RWPE2 (cell line): ENCODE results near the gene SDE2.
"Not testable (repeated sequence)": the region's sequence is repeated elsewhere in the genome, so short reads cannot be mapped to it uniquely, and the experiment has no call there.

ENCODE experiments used
- ATAC-seq: fragments of 200-7000 bp; cut with Tn5 transposase; 3 replicates; pipeline ENCODE4 v1.9.1; 2021; ENCODE audit warnings: low read depth
- DNase-seq: peaks from one replicate; pipeline ENCODE4 v3.0.0-alpha.2; 2020; ENCODE audit warnings: low spot score
- H3K27ac ChIP-seq: fragments of 450-650 bp; 2 replicates; pipeline ENCODE4 v1.5.1; 2017; ENCODE audit warnings: mild to moderate bottlenecking; ENCODE audit not compliant: poor library complexity, severe bottlenecking
- H3K27me3 ChIP-seq: fragments of 250-450 bp; sonication (Bioruptor Pico); 2 replicates; pipeline ENCODE4 v1.5.1; 2021; ENCODE audit warnings: mild to moderate bottlenecking, moderate library complexity; ENCODE audit not compliant: insufficient read depth, poor library complexity, severe bottlenecking
- H3K36me3 ChIP-seq: fragments of 250-450 bp; sonication (Bioruptor Pico); 2 replicates; pipeline ENCODE4 v1.5.1; 2020; ENCODE audit warnings: low read depth, mild to moderate bottlenecking, moderate library complexity
- H3K4me1 ChIP-seq: fragments of 250-450 bp; sonication (Bioruptor Pico); 2 replicates; pipeline ENCODE4 v1.5.1; 2021; ENCODE audit warnings: mild to moderate bottlenecking, moderate library complexity; ENCODE audit not compliant: insufficient read depth, poor library complexity, severe bottlenecking
- H3K4me3 ChIP-seq: fragments of 250-450 bp; sonication (Bioruptor Pico); 2 replicates; pipeline ENCODE4 v1.5.1; 2021; ENCODE audit warnings: mild to moderate bottlenecking, moderate library complexity; ENCODE audit not compliant: severe bottlenecking
- H3K9me3 ChIP-seq: fragments of 250-450 bp; sonication (Bioruptor Pico); 2 replicates; pipeline ENCODE4 v1.5.1; 2021; ENCODE audit warnings: mild to moderate bottlenecking, moderate library complexity; ENCODE audit not compliant: severe bottlenecking
- TF ChIP-seq, protein P1 (sequence below): fragments of 450-650 bp; IDR thresholded peaks from one replicate; pipeline ENCODE4 v1.5.1; 2017; ENCODE audit warnings: mild to moderate bottlenecking, moderate library complexity; ENCODE audit not compliant: poor library complexity, severe bottlenecking

SDE2 gene

DNA sequence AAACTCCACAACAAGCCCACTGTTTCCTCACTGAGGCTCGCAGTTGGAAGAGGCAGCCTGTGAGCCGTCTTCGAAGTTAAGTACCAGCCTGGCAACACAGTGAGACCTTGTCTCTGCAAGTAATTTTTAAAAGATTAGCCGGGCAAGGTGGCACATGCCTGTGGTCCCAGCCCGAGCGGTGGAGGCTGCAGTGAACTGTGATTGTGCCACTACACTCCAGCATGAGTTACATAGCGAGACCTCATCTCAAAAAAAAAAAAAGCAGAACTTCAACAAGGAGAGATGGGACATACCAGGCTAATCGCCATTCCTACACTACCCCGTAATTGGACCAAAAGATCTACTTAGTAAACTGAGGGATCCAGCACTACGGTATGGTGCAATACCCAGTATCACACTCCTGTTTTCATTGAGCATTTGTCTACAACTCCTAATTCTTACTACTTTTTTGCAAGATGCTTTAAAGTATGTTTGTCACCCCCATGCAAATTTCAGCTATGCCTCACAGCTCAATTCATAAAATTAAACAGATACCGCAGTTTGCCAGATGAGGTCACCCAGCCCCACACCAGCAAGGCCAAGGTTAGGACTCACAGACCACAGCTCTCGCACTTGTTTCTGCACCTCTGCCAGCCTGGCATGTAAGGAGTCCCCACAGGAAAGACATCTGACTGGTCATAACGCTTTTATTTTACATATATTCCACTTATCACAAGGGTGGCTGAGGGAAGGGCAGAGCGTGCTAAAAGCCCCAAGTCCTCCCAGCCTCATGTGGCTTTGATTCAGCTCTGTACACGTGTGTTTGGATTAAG is 21.0 kb downstream of the SDE2 start:
- H3K9me3 ChIP-seq, result peaks cover 5% of the 10 kb centered on the region
- no peaks in the 10 kb centered on the region for H3K27me3 ChIP-seq
- ATAC-seq (no peak), DNase-seq (no peak)
- TF ChIP-seq, protein P1, sequence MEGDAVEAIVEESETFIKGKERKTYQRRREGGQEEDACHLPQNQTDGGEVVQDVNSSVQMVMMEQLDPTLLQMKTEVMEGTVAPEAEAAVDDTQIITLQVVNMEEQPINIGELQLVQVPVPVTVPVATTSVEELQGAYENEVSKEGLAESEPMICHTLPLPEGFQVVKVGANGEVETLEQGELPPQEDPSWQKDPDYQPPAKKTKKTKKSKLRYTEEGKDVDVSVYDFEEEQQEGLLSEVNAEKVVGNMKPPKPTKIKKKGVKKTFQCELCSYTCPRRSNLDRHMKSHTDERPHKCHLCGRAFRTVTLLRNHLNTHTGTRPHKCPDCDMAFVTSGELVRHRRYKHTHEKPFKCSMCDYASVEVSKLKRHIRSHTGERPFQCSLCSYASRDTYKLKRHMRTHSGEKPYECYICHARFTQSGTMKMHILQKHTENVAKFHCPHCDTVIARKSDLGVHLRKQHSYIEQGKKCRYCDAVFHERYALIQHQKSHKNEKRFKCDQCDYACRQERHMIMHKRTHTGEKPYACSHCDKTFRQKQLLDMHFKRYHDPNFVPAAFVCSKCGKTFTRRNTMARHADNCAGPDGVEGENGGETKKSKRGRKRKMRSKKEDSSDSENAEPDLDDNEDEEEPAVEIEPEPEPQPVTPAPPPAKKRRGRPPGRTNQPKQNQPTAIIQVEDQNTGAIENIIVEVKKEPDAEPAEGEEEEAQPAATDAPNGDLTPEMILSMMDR, result no peak
- H3K4me3 ChIP-seq, result no peak overlapping the region
- peaks cover 18% of the 10 kb centered on the region for H3K36me3 ChIP-seq
- H3K4me1 ChIP-seq, result no peaks in the 10 kb centered on the region
- H3K27ac ChIP-seq, result no peak overlapping the region

DNA sequence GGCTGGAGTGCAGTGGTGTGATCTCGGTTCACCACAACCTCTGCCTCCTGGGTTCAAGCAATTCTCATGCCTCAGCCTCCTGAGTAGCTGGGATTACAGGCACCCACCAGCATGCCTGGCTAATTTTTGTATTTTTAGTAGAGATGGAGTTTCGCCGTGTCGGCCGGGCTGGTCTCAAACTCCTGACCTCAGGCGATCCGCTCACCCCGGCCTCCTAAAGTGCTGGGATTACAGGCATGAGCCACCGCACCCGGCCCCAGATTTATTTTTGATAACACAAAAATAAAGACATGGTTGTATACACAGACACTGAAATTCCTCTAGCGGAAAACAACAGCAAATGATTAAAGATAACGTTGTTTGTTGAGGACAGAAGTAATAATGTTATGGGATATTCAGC is 24.0 kb downstream of the SDE2 start:
- DNase-seq, H3K36me3 ChIP-seq, H3K9me3 ChIP-seq, H3K4me1 ChIP-seq, H3K4me3 ChIP-seq, H3K27me3 ChIP-seq, H3K27ac ChIP-seq, ATAC-seq: not testable (repeated sequence)

GRCh38 chr1:225974454-225974853 is 24.7 kb downstream of the SDE2 start:
- H3K9me3 ChIP-seq, result no peaks in the 10 kb centered on the region
- no peak overlapping the region for H3K27ac ChIP-seq
- no peak for DNase-seq
- H3K36me3 ChIP-seq, result no peaks in the 10 kb centered on the region
- H3K4me1 ChIP-seq, result no peaks in the 10 kb centered on the region
- no peak for ATAC-seq
- H3K27me3 ChIP-seq, result no peaks in the 10 kb centered on the region
- TF ChIP-seq, protein P1, result no peak
- no peak overlapping the region for H3K4me3 ChIP-seq

- Histone ChIP-seq H3K4me1 (no peaks in the 10 kb centered on the region), H3K4me3 (no peak overlapping the region), H3K9me3 (no peaks in the 10 kb centered on the region), H3K27me3 (no peaks in the 10 kb centered on the region), H3K36me3 (no peaks in the 10 kb centered on the region), H3K27ac (no peak overlapping the region)
- ATAC-seq (no peak), DNase-seq (no peak)
- TF ChIP-seq, protein P1, result no peak
Measured at GRCh38 chr1:225973158-225973557, 26.0 kb downstream of the SDE2 start.

DNA sequence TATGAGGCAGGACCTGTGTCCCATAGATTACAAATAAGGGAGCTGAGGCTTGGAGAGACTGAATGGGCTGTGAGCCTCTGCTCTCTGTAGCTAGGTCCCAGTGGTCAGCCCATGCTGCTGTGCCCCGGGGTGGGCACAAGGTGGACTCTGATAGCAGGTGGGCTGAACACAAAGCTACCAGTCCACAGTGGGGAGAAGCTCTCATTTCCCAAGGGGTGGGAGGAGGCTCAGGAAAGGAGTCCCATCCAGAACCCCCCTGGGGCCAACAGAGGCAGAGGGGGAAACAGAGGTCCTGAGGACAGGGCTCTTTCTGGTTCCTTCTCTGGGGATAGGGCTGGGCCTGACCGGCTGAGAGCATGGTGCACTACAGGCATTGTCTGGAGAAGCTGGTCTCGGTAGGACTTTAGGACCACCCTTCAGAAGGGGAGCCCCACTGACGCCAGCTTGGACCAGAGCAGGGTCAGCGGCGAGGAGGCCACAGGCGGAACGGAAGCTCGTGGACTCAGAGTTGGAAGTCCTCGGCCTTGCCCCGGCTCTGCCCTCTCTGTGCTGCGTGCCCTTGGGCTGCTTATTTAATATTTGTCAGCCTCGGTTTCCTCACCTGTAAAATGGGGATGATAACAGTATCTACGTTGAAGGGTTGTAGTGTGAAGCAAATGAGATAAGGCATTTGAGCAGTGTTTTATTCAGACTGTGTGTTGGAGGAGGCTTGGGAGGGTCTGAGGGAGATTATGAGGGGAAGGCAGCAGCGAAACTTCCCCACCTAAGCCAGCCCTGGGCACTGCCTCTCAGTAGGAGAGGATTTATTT is 26.6 kb downstream of the SDE2 start:
- DNase-seq, result no peak
- TF ChIP-seq, protein P1, result no peak
- H3K36me3 ChIP-seq, result no peaks in the 10 kb centered on the region
- no peaks in the 10 kb centered on the region for H3K27me3 ChIP-seq
- no peaks in the 10 kb centered on the region for H3K4me1 ChIP-seq
- H3K4me3 ChIP-seq, result no peak overlapping the region
- no peak overlapping the region for H3K27ac ChIP-seq
- no peaks in the 10 kb centered on the region for H3K9me3 ChIP-seq
- no peak for ATAC-seq

- H3K36me3 ChIP-seq, H3K27me3 ChIP-seq, ATAC-seq, H3K4me1 ChIP-seq, H3K4me3 ChIP-seq, H3K9me3 ChIP-seq, H3K27ac ChIP-seq, DNase-seq: not testable (repeated sequence)
Measured at GRCh38 chr1:225970592-225971157, 28.5 kb downstream of the SDE2 start.

GRCh38 chr1:225969751-225970150 is 29.4 kb downstream of the SDE2 start:
- DNase-seq, H3K4me3 ChIP-seq, H3K9me3 ChIP-seq, H3K4me1 ChIP-seq, H3K27me3 ChIP-seq, H3K36me3 ChIP-seq, ATAC-seq, H3K27ac ChIP-seq: not testable (repeated sequence)
